Progenitor cell of endocrine pancreas (in vitro differentiated cells): ENCODE results near the gene OSER1. TPM values are rescaled to one million over a fixed set of nuclear protein-coding genes. Genes with fewer than 3 reads are reported as not detected.

Source experiments
- DNase-seq: peaks from one replicate; pipeline ENCODE4 v3.0.0; 2021; ENCODE audit warnings: low spot score; ENCODE audit not compliant: unreplicated experiment
- H3K27ac Mint-ChIP-seq: 2 replicates; pipeline ENCODE4 v1.8.0; 2021; ENCODE audit warnings: mild to moderate bottlenecking, moderate library complexity, mixed read lengths
- H3K27me3 Mint-ChIP-seq: 2 replicates; pipeline ENCODE4 v1.8.0; 2021; ENCODE audit warnings: mixed read lengths
- H3K36me3 Mint-ChIP-seq: 2 replicates; pipeline ENCODE4 v1.8.0; 2022; ENCODE audit warnings: mixed read lengths; ENCODE audit not compliant: insufficient read depth
- H3K4me1 Mint-ChIP-seq: 2 replicates; pipeline ENCODE4 v1.8.0; 2021; ENCODE audit warnings: low read depth, mixed read lengths
- H3K4me3 Mint-ChIP-seq: 2 replicates; pipeline ENCODE4 v1.8.0; 2021; ENCODE audit warnings: low read depth, mild to moderate bottlenecking, moderate library complexity, mixed read lengths
- H3K9me3 Mint-ChIP-seq: 2 replicates; pipeline ENCODE4 v1.8.0; 2021; ENCODE audit warnings: low read depth, mixed read lengths
- total RNA-seq: library from RNA; stranded (reverse); gene quantifications from 2 replicates; pipeline ENCODE4 v1.2.1, GENCODE V29; 2021
- TF ChIP-seq, protein P1 (sequence below): fragments of 200-600 bp; sonication (generic); IDR thresholded peaks from one replicate; pipeline ENCODE4 v1.5.0; 2021; ENCODE audit warnings: antibody characterized with exemption, mild to moderate bottlenecking; ENCODE audit not compliant: unreplicated experiment

The OSER1 gene
- total RNA-seq, 1 donor from 2014 or later = 35.0 TPM

DNA sequence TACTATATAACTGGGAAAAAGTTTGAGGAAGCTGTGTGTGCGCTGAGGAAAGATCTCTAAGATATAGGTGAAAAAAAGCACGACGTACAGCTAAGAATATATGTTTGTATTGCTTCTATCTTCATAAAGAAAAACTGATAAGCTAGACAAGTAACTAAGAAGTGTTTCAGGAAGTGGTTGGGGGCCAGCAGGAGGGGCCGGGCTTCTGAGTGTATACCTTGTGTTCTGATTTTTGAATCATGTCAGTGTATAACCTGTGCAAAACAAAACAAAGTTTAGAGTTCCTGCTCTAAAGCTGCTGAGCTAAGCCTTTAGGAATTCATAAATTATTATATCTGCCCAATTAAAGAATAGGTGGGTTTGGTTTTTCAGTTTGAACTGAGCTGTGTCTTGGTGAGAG, 7.9 kb upstream of the OSER1 start:
- H3K4me1 Mint-ChIP-seq = peaks cover 16% of the 10 kb centered on the region
- H3K4me3 Mint-ChIP-seq = no peak overlapping the region
- no peaks in the 10 kb centered on the region for H3K9me3 Mint-ChIP-seq
- TF ChIP-seq, protein P1, sequence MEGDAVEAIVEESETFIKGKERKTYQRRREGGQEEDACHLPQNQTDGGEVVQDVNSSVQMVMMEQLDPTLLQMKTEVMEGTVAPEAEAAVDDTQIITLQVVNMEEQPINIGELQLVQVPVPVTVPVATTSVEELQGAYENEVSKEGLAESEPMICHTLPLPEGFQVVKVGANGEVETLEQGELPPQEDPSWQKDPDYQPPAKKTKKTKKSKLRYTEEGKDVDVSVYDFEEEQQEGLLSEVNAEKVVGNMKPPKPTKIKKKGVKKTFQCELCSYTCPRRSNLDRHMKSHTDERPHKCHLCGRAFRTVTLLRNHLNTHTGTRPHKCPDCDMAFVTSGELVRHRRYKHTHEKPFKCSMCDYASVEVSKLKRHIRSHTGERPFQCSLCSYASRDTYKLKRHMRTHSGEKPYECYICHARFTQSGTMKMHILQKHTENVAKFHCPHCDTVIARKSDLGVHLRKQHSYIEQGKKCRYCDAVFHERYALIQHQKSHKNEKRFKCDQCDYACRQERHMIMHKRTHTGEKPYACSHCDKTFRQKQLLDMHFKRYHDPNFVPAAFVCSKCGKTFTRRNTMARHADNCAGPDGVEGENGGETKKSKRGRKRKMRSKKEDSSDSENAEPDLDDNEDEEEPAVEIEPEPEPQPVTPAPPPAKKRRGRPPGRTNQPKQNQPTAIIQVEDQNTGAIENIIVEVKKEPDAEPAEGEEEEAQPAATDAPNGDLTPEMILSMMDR = no peak
- DNase-seq = no peak
- H3K27ac Mint-ChIP-seq = no peak overlapping the region
- H3K36me3 Mint-ChIP-seq = peaks cover 3% of the 10 kb centered on the region
- H3K27me3 Mint-ChIP-seq = no peaks in the 10 kb centered on the region

DNA sequence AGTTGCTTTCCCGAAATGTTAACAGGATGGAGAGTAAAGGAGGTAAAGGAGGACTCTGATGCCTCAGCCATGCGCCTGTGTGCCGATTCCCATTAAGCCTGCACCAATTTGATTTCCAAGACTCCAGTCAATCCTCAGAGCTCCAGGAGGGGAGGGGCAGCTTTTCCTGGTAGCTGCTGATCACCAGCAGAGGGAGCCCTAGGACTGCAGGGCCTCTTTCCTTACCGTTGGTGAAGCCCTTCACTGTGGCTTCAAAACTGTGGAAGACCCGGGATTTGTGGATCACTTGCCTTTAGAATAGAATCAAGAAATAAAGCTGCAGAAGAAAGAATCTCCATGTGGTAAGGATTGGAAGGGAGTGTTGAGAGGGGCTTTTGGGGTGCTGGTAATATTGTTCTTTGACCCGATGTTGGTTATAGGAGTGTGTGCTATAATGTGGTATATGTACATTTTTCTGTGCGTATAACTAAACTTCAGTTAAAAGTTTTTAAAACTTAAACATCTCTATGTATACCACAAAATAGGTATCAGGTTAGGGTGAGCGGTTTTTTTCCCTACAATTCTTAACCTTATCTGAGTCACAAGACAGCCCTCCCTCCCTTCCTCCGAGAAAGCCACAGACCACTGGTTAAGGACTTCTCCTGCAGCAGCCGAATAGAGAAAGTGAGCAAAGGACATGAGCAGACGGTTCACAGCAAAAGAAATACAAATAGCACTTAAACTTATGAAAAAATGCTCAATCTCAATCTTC, 6.9 kb upstream of the OSER1 start:
- Mint-ChIP-seq H3K9me3 (no peaks in the 10 kb centered on the region), H3K27ac (peak overlapping the region; percentile 42), H3K4me3 (no peak overlapping the region), H3K36me3 (peaks cover 3% of the 10 kb centered on the region), H3K4me1 (peaks cover 16% of the 10 kb centered on the region), H3K27me3 (no peaks in the 10 kb centered on the region)
- TF ChIP-seq, protein P1 = peak; percentile 88
- DNase-seq = peak; percentile 62

DNA sequence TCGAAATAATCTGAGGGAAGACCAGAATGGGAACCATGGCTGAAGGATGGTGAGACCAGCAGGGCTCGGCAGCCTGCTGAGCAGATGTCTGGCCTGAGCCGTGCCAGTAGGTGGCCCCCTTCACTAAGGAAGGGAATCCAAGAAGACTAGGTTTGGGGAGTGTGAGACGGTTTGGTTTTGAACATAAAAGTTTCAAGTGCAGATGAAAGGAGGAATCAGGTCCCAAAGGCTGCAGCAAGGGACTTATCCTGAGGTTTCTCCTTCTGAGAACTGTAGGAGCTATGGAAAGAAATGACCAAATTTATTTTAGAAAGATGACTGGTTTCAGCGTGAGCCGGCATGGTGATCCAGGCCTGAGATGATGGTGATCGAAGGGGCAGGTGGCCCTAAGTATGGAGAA, 4.6 kb upstream of the OSER1 start:
- TF ChIP-seq, protein P1 = peak; percentile 86
- peak; percentile 51 for DNase-seq
- Mint-ChIP-seq H3K4me3 (no peak overlapping the region), H3K27ac (no peak overlapping the region), H3K36me3 (peaks cover 3% of the 10 kb centered on the region), H3K4me1 (peaks cover 30% of the 10 kb centered on the region), H3K9me3 (no peaks in the 10 kb centered on the region), H3K27me3 (no peaks in the 10 kb centered on the region)

DNA sequence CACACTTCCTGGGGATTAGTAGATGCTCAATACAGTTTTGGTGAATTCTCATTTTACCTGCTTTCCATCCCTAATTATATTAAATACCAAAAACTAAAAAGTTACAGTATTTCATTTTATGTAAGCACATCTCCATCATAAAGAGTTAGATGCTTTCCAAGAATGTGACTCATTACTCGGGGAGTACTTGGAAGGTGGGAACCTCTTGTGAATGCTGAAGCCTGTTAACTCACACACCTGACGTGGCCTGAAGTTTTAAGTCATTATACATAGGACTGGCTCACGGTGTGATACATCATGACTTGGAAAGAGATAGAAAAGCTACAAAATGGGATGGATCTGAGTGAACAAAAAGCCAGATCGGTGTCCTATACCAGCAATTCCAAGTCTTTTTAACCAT, 2.2 kb upstream of the OSER1 start:
- DNase-seq = no peak
- no peaks in the 10 kb centered on the region for H3K9me3 Mint-ChIP-seq
- no peaks in the 10 kb centered on the region for H3K27me3 Mint-ChIP-seq
- no peak overlapping the region for H3K4me3 Mint-ChIP-seq
- H3K4me1 Mint-ChIP-seq = peaks cover 42% of the 10 kb centered on the region
- TF ChIP-seq, protein P1 = no peak
- peaks cover 3% of the 10 kb centered on the region for H3K36me3 Mint-ChIP-seq
- no peak overlapping the region for H3K27ac Mint-ChIP-seq

DNA sequence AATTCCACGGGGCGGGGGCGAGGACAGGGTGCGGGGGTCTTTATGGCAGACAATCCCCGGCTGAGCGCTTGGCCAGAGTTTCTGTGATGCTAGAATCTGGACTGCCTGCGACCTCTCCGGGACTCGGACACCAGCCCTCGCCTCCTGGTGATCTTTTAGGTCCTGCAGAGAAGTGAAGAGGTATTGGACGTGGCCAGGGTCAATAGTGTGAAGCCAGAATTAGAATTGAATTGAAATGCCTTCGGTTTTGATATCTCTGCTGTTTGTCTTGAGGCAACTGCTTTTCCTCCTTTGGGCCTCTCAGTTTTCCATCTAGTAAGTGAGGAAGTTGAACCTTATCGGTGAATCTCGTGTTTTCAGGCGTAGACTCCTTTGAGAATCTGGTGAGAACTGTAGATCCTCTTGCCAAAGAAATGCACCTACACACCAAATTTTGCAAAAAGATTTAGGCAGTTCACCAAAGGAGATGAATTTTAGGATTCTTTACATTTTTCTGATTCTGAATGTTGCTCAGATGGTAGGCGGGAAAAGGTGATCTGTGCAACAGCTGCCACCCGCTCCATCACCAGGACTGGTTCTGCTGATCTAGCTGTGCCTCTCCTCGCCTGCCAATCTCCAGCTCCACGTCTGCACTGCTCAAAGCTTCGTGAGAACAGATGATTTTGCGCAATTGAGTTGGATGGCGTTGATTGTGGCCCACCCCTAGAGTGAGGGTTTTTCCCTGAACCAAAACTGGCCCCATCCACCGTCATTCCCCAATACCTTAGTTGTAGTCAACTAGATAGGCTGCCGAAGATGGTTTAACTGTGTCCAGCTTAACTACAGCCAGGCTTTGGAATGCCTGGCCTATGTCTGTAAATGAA, 837 bp upstream of the OSER1 start:
- Mint-ChIP-seq H3K36me3 (peaks cover 4% of the 10 kb centered on the region), H3K9me3 (no peaks in the 10 kb centered on the region), H3K27me3 (no peaks in the 10 kb centered on the region), H3K27ac (peak overlapping the region; percentile 100), H3K4me1 (peaks cover 51% of the 10 kb centered on the region), H3K4me3 (peak overlapping the region; percentile 100)
- TF ChIP-seq, protein P1 = no peak
- no peak for DNase-seq
